Neural progenitor cell (in vitro differentiated cells): Measurements from ENCODE around the gene GPR152. TPM values are rescaled to one million over a fixed set of nuclear protein-coding genes. Genes with fewer than 3 reads are reported as not detected.

ENCODE experiments used
- DNase-seq: peaks from one replicate; pipeline ENCODE4 v3.0.0-alpha.2; 2016; ENCODE audit warnings: low spot score
- H2AFZ ChIP-seq: fragments of 200-600 bp; sonication (generic); replicated peaks from 2 replicates; pipeline ENCODE4 v1.6.1; 2016; ENCODE audit warnings: antibody characterized with exemption
- H3F3A ChIP-seq: fragments of 200-600 bp; sonication (generic); 2 replicates; pipeline ENCODE4 v1.6.1; 2016; ENCODE audit warnings: antibody characterized with exemption, low read depth
- H3K27ac ChIP-seq: fragments of 200-600 bp; sonication (generic); 2 replicates; pipeline ENCODE4 v1.5.1; 2016; ENCODE audit warnings: mild to moderate bottlenecking
- H3K27me3 ChIP-seq: fragments of 200-600 bp; sonication (generic); 2 replicates; pipeline ENCODE4 v1.6.1; 2016; ENCODE audit warnings: mild to moderate bottlenecking, moderate library complexity
- H3K36me3 ChIP-seq: fragments of 200-600 bp; sonication (generic); 2 replicates; pipeline ENCODE4 v1.5.1; 2016
- H3K4me1 ChIP-seq: fragments of 200-600 bp; sonication (generic); 2 replicates; pipeline ENCODE4 v1.6.1; 2016; ENCODE audit warnings: mixed run types
- H3K4me2 ChIP-seq: fragments of 200-600 bp; sonication (generic); 2 replicates; pipeline ENCODE4 v1.6.1; 2016
- H3K4me3 ChIP-seq: fragments of 200-600 bp; sonication (generic); 2 replicates; pipeline ENCODE4 v1.5.1; 2016
- H3K79me2 ChIP-seq: fragments of 200-600 bp; sonication (generic); 2 replicates; pipeline ENCODE4 v1.6.1; 2016; ENCODE audit warnings: low read depth
- H3K9ac ChIP-seq: fragments of 200-600 bp; sonication (generic); 2 replicates; pipeline ENCODE4 v1.6.1; 2016
- H3K9me3 ChIP-seq: fragments of 200-600 bp; sonication (generic); 2 replicates; pipeline ENCODE4 v1.5.1; 2016; ENCODE audit warnings: low read depth
- H4K20me1 ChIP-seq: fragments of 200-600 bp; sonication (generic); 2 replicates; pipeline ENCODE4 v1.6.1; 2016; ENCODE audit warnings: low read depth
- H3K27ac Mint-ChIP-seq: 3 replicates; pipeline ENCODE4 v1.8.0; 2021; ENCODE audit warnings: mixed read lengths
- H3K27me3 Mint-ChIP-seq: 2 replicates; pipeline ENCODE4 v1.8.0; 2022; ENCODE audit warnings: low read depth, mild to moderate bottlenecking, inconsistent platforms, moderate library complexity, mixed read lengths; ENCODE audit not compliant: insufficient read depth
- H3K36me3 Mint-ChIP-seq: 3 replicates; pipeline ENCODE4 v1.8.0; 2021; ENCODE audit warnings: mixed read lengths
- H3K4me1 Mint-ChIP-seq: 3 replicates; pipeline ENCODE4 v1.8.0; 2021; ENCODE audit warnings: mixed read lengths
- H3K4me3 Mint-ChIP-seq: 3 replicates; pipeline ENCODE4 v1.8.0; 2021; ENCODE audit warnings: mild to moderate bottlenecking, moderate library complexity, mixed read lengths
- H3K9me3 Mint-ChIP-seq: 3 replicates; pipeline ENCODE4 v1.8.0; 2020; ENCODE audit warnings: mixed read lengths
- EZH2 ChIP-seq: fragments of 200-600 bp; sonication (generic); IDR thresholded peaks from 2 replicates; pipeline ENCODE4 v1.6.1; 2017; ENCODE audit warnings: antibody characterized with exemption, mild to moderate bottlenecking, moderate library complexity
- EZH2phosphoT487 ChIP-seq: fragments of 200-600 bp; sonication (generic); IDR thresholded peaks from 2 replicates; pipeline ENCODE4 v1.6.1; 2017; ENCODE audit warnings: antibody characterized with exemption
- total RNA-seq: library from RNA; depleted of rRNA; stranded (reverse); fragments of >200 nt; gene quantifications from 2 replicates; pipeline ENCODE4 v1.2.3, GENCODE V29; 2015; ENCODE audit warnings: low replicate concordance
- TF ChIP-seq, protein P1 (sequence below): fragments of 200-600 bp; sonication (generic); IDR thresholded peaks from 2 replicates; pipeline ENCODE4 v1.5.1; 2017; ENCODE audit warnings: antibody characterized with exemption, mild to moderate bottlenecking

GPR152 gene
- total RNA-seq, result not detected in 2 replicates

DNA sequence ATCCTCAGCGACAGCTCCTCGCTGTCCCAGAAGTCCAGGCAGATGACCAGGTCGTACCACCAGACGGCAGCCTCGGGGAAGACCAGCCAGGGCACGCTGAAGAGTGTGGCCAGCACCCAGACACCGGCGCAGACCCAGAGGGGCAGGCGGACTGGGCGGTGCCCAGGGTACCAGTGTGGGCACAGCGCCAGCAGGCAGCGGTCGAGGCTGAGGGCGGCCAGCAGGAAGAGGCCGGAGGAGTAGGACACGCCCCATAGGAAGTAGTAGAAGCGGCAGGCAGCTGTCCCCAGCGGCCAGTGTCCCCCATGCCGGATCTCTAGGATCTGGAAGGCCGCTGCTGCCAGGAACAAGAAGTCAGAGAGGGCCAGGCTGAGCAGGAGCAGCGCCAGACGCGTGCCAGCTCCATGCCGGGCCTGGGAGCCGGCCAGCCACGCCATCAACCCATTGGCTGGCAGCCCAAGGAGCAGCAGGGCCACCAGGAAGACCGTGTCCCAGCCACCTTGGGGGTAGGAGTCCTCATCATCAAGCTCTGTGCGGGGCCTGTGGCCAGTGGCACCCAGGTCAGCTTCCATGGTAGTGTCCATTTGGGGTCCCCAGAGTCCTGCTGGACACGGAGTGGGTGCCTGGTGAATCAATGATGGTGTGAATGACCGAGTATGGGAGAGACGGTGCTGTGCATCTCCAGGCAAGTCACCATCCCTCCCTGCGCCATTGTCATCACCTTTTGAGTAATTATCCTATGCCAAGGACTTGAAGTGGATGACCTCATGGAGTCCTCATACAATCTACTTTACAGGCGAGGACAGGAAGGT, at the start of gene GPR152:
Gene GPR152, minus strand, starts transcription at position 589 of the 812 bp plus-strand sequence. Its CDS starts 5 bp downstream, at position 584.
- H4K20me1 ChIP-seq, result no peaks in the 10 kb centered on the region
- H3K36me3 Mint-ChIP-seq, result no peaks in the 10 kb centered on the region
- H3K4me2 ChIP-seq, result no peak within 1 kb of the TSS
- H3K27me3 ChIP-seq, result no peaks in the 10 kb centered on the region
- no peaks in the 10 kb centered on the region for H3K79me2 ChIP-seq
- peak within 1 kb of the TSS; percentile 58 for H3K4me3 Mint-ChIP-seq
- H2AFZ ChIP-seq, result no peak within 1 kb of the TSS
- H3K4me1 ChIP-seq, result no peaks in the 10 kb centered on the region
- H3K9ac ChIP-seq, result no peak within 1 kb of the TSS
- no peak within 1 kb of the TSS for H3K4me3 ChIP-seq
- no peaks in the 10 kb centered on the region for H3K36me3 ChIP-seq
- H3K9me3 Mint-ChIP-seq, result no peaks in the 10 kb centered on the region
- no peaks in the 10 kb centered on the region for H3F3A ChIP-seq
- DNase-seq, result no peak
- peak within 1 kb of the TSS; percentile 96 for H3K27ac Mint-ChIP-seq
- peaks cover 21% of the 10 kb centered on the region for H3K4me1 Mint-ChIP-seq
- no peak within 1 kb of the TSS for H3K27ac ChIP-seq
- no peaks in the 10 kb centered on the region for H3K9me3 ChIP-seq
- TF ChIP-seq, protein P1, sequence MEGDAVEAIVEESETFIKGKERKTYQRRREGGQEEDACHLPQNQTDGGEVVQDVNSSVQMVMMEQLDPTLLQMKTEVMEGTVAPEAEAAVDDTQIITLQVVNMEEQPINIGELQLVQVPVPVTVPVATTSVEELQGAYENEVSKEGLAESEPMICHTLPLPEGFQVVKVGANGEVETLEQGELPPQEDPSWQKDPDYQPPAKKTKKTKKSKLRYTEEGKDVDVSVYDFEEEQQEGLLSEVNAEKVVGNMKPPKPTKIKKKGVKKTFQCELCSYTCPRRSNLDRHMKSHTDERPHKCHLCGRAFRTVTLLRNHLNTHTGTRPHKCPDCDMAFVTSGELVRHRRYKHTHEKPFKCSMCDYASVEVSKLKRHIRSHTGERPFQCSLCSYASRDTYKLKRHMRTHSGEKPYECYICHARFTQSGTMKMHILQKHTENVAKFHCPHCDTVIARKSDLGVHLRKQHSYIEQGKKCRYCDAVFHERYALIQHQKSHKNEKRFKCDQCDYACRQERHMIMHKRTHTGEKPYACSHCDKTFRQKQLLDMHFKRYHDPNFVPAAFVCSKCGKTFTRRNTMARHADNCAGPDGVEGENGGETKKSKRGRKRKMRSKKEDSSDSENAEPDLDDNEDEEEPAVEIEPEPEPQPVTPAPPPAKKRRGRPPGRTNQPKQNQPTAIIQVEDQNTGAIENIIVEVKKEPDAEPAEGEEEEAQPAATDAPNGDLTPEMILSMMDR, result no peak
- TF ChIP-seq EZH2phosphoT487 (no peak), EZH2 (no peak)
- H3K27me3 Mint-ChIP-seq, result peaks cover 6% of the 10 kb centered on the region

- H3K4me3 Mint-ChIP-seq, result no peak overlapping the region
- Histone ChIP-seq H3K27ac (no peak overlapping the region), H2AFZ (no peak overlapping the region), H3F3A (peaks cover 30% of the 10 kb centered on the region), H3K4me1 (peaks cover 16% of the 10 kb centered on the region), H3K27me3 (peaks cover 11% of the 10 kb centered on the region), H3K79me2 (peaks cover 2% of the 10 kb centered on the region), H3K4me3 (no peak overlapping the region), H3K4me2 (no peak overlapping the region), H3K9me3 (no peaks in the 10 kb centered on the region), H3K36me3 (no peaks in the 10 kb centered on the region), H4K20me1 (peaks cover 42% of the 10 kb centered on the region), H3K9ac (no peak overlapping the region)
- H3K4me1 Mint-ChIP-seq, result peaks cover 19% of the 10 kb centered on the region
- H3K36me3 Mint-ChIP-seq, result peaks cover 12% of the 10 kb centered on the region
- no peaks in the 10 kb centered on the region for H3K9me3 Mint-ChIP-seq
- peaks cover 4% of the 10 kb centered on the region for H3K27me3 Mint-ChIP-seq
- TF ChIP-seq, protein P1, result no peak
- TF ChIP-seq EZH2, result no peak
- no peak for TF ChIP-seq EZH2phosphoT487
- no peak for DNase-seq
- H3K27ac Mint-ChIP-seq, result no peak overlapping the region
Measured at GRCh38 chr11:67501854-67502253, 49.3 kb upstream of the GPR152 start.

DNA sequence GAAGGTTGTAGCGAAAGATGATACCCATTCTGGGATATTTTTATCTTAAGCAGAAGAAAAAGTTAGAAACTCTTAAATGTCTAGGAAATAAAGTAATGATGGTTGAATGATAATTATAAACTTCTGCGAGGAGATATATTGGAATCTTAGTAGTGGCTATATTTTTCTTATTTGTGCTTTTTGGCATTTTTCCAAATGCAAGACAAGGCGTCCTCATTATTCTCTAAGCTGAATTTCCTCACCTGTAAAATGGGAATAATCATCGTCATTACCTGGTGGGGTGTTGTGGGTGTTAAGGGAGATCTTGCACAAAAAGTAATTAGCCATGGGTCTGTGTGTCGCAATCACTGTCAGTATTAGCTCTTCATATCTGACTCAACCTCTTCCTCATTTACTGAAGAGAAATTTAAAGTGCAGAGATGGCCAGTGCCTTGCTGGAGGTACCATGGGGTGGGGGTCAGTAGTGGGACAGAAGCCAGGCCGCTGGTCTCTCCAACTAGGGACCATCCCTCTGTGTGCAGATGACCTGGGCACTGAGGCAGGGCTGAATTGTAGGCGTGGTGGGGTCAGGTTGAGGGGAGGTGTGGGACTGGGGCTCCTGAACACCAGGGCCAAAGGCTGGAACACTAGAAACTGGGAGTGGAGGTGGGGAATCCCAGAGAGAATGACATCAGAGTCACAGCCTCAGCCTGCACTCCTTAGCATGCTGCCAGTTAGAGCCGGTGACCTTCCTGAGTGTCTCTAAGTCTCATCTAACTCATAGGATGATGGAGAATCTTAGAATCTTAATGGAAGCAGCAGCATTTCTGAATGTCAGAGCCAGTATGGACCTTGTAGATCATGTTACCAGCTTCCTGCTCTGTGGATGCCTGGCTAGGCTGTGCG, 48.5 kb upstream of the GPR152 start:
- H4K20me1 ChIP-seq, result peaks cover 36% of the 10 kb centered on the region
- no peaks in the 10 kb centered on the region for H3K9me3 ChIP-seq
- H3K4me3 ChIP-seq, result no peak overlapping the region
- no peak overlapping the region for H3K4me3 Mint-ChIP-seq
- H3K27me3 ChIP-seq, result peaks cover 11% of the 10 kb centered on the region
- peaks cover 12% of the 10 kb centered on the region for H3K36me3 Mint-ChIP-seq
- DNase-seq, result no peak
- peaks cover 2% of the 10 kb centered on the region for H3K27me3 Mint-ChIP-seq
- no peak overlapping the region for H3K27ac Mint-ChIP-seq
- no peaks in the 10 kb centered on the region for H3K36me3 ChIP-seq
- no peak overlapping the region for H3K4me2 ChIP-seq
- no peaks in the 10 kb centered on the region for H3K79me2 ChIP-seq
- no peak overlapping the region for H3K9ac ChIP-seq
- H2AFZ ChIP-seq, result no peak overlapping the region
- no peaks in the 10 kb centered on the region for H3K9me3 Mint-ChIP-seq
- TF ChIP-seq, protein P1, result no peak
- no peak for TF ChIP-seq EZH2phosphoT487
- no peak for TF ChIP-seq EZH2
- H3K27ac ChIP-seq, result no peak overlapping the region
- peaks cover 12% of the 10 kb centered on the region for H3K4me1 Mint-ChIP-seq
- peaks cover 24% of the 10 kb centered on the region for H3F3A ChIP-seq
- H3K4me1 ChIP-seq, result peaks cover 16% of the 10 kb centered on the region
